ENCODE results near the gene HECW1.

The HECW1 gene

GRCh38 chr7:43379210-43379609, 266.8 kb downstream of the HECW1 start:
- TF ChIP-seq TAF1 (IDR thresholded peaks at IDR 0.05; ENCODE audit: low read depth) (no peak), RAD21 (IDR thresholded peaks at IDR 0.05; ENCODE audit: low read depth) (no peak), TEAD4 (IDR thresholded peaks at IDR 0.05) (no peak), YY1 (IDR thresholded peaks at IDR 0.05; ENCODE audit: low read depth) (no peak), TCF12 (IDR thresholded peaks at IDR 0.05; ENCODE audit: low read depth) (no peak), USF1 (IDR thresholded peaks at IDR 0.05) (no peak), FOXM1 (IDR thresholded peaks at IDR 0.05; ENCODE audit: borderline replicate concordance, low read depth) (no peak), MAX (IDR thresholded peaks at IDR 0.05) (no peak), EP300 (IDR thresholded peaks at IDR 0.05; ENCODE audit: borderline replicate concordance) (no peak), NFIC (IDR thresholded peaks at IDR 0.05) (no peak), ZBTB7A (IDR thresholded peaks at IDR 0.05; ENCODE audit: low read depth) (no peak), EGR1 (IDR thresholded peaks at IDR 0.05) (no peak), CEBPB (IDR thresholded peaks at IDR 0.05) (no peak), REST (IDR thresholded peaks at IDR 0.05; ENCODE audit: low read depth) (no peak), CREB1 (IDR thresholded peaks at IDR 0.05; ENCODE audit: low read depth) (no peak)

DNA sequence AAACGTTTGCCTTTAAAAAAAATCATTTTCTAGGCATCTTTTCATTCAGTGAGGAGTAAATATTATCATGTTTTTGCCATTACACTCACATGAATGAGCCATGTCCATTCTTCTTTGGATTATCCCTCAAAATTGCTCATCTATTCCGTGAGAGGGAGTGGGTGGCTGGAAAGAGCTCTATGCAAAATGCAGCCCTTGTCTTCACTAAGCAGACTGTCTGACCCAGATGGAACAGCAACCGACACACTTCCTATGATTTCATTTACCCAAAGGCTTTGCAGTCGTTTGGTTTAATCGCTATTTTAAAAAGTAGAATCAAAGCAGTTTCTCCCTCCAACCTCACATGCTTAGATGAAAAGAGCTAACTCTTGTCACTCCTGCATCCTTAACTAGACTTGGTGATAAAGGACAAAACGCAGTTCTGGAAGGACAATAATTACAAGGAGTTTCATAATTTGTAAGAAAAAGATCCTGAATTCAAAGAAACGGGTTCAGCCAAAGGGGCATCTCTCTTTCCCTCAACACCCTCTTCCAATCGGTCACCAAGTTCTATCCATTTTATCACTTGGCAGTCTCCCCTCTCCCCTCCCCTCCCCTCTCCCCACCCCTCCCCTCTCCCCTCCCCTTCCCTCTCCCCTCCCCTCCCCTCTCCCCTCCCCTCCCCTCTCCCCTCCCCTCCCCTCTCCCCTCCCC, 272.3 kb downstream of the HECW1 start:
- TF ChIP-seq CREB1 (IDR thresholded peaks at IDR 0.05; ENCODE audit: low read depth) (no peak), CEBPB (IDR thresholded peaks at IDR 0.05) (no peak), YY1 (IDR thresholded peaks at IDR 0.05; ENCODE audit: low read depth) (no peak), REST (IDR thresholded peaks at IDR 0.05; ENCODE audit: low read depth) (no peak), USF1 (IDR thresholded peaks at IDR 0.05) (no peak), EGR1 (IDR thresholded peaks at IDR 0.05) (no peak), TCF12 (IDR thresholded peaks at IDR 0.05; ENCODE audit: low read depth) (no peak)

DNA sequence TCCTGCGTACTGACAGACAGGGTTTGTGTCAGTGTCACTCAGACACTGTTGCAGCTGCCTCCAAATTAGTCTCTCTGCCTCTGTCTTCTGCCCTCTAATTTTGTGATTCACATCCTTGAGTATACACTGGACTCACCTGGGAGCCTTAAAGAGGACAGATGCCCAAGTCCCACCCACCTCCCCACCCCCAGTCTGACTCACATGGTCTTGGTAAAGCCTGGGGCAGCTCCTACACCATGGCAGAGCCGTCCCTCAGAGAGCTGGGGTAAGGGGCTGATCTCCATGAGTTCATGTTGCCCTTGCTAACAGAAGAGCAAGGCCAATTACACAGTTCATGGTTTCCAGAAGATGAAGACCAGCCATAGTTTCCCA, 272.8 kb downstream of the HECW1 start:
- TF ChIP-seq NFIC (IDR thresholded peaks at IDR 0.05) (no peak), RAD21 (IDR thresholded peaks at IDR 0.05; ENCODE audit: low read depth) (no peak), FOXM1 (IDR thresholded peaks at IDR 0.05; ENCODE audit: borderline replicate concordance, low read depth) (no peak), USF1 (IDR thresholded peaks at IDR 0.05) (no peak), CEBPB (IDR thresholded peaks at IDR 0.05) (no peak), CREB1 (IDR thresholded peaks at IDR 0.05; ENCODE audit: low read depth) (no peak), EP300 (IDR thresholded peaks at IDR 0.05; ENCODE audit: borderline replicate concordance) (no peak), TCF12 (IDR thresholded peaks at IDR 0.05; ENCODE audit: low read depth) (no peak), TEAD4 (IDR thresholded peaks at IDR 0.05) (no peak), REST (IDR thresholded peaks at IDR 0.05; ENCODE audit: low read depth) (no peak), YY1 (IDR thresholded peaks at IDR 0.05; ENCODE audit: low read depth) (no peak), EGR1 (IDR thresholded peaks at IDR 0.05) (no peak)

DNA sequence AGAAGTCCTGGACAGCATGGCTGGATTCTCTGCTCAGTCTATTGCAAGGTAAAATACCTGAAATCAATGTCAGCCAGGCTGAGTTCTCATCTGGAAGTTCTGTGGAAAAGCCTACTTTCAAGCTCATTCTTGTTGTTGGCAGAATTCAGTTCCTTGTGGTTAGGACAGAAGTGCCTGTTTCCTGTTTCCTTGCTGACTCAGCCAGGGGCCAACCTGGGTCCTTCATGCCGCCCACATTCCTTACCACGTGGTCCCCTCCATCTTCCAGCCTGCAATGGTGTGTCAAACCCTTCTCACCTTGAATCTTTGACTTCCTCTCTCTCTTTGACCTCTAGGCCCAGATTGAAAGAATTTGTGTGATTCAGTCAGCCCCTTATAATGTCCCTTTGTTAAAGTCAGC, 273.4 kb downstream of the HECW1 start:
- TF ChIP-seq MAX (IDR thresholded peaks at IDR 0.05) (no peak), NFIC (IDR thresholded peaks at IDR 0.05) (no peak), EGR1 (IDR thresholded peaks at IDR 0.05) (no peak), EP300 (IDR thresholded peaks at IDR 0.05; ENCODE audit: borderline replicate concordance) (no peak), USF1 (IDR thresholded peaks at IDR 0.05) (no peak), TCF12 (IDR thresholded peaks at IDR 0.05; ENCODE audit: low read depth) (no peak), CEBPB (IDR thresholded peaks at IDR 0.05) (no peak), TEAD4 (IDR thresholded peaks at IDR 0.05) (no peak), RAD21 (IDR thresholded peaks at IDR 0.05; ENCODE audit: low read depth) (no peak), REST (IDR thresholded peaks at IDR 0.05; ENCODE audit: low read depth) (no peak), ZBTB7A (IDR thresholded peaks at IDR 0.05; ENCODE audit: low read depth) (no peak), TAF1 (IDR thresholded peaks at IDR 0.05; ENCODE audit: low read depth) (no peak), YY1 (IDR thresholded peaks at IDR 0.05; ENCODE audit: low read depth) (no peak), CREB1 (IDR thresholded peaks at IDR 0.05; ENCODE audit: low read depth) (no peak)
